ENCODE results near the gene PHOX2A. TPM values are rescaled to one million over a fixed set of nuclear protein-coding genes. Genes with fewer than 3 reads are reported as not detected.

PHOX2A gene
- total RNA-seq, 1 experiment from 2014 or later = not detected

- DNase-seq (ENCODE audit: low read depth) = no peak
Measured at GRCh38 chr11:72250661-72251464, 6.9 kb upstream of the PHOX2A start.

- DNase-seq (ENCODE audit: low read depth) = no peak
Measured at GRCh38 chr11:72249961-72250360, 6.0 kb upstream of the PHOX2A start.

GRCh38 chr11:72247584-72247983 is 3.6 kb upstream of the PHOX2A start:
- DNase-seq (ENCODE audit: low read depth) = no peak

GRCh38 chr11:72245263-72245816 is 1.4 kb upstream of the PHOX2A start:
- no peak for DNase-seq (ENCODE audit: low read depth)

GRCh38 chr11:72244361-72245262 is 636 bp upstream of the PHOX2A start:
- no peak for DNase-seq (ENCODE audit: low read depth)

- no peak for DNase-seq (ENCODE audit: low read depth)
Measured at GRCh38 chr11:72243173-72244059, 560 bp downstream of the PHOX2A start.

- no peak for DNase-seq (ENCODE audit: low read depth)
Measured at GRCh38 chr11:72242141-72242540, 1.8 kb downstream of the PHOX2A start.

- DNase-seq (ENCODE audit: low read depth) = no peak
Measured at GRCh38 chr11:72241291-72241781, 2.6 kb downstream of the PHOX2A start.

- DNase-seq (ENCODE audit: low read depth) = no peak
Measured at GRCh38 chr11:72240461-72241290, 3.3 kb downstream of the PHOX2A start.

GRCh38 chr11:72239849-72240460 is 4.0 kb downstream of the PHOX2A start:
- no peak for DNase-seq (ENCODE audit: low read depth)

- DNase-seq (ENCODE audit: low read depth) = no peak
Measured at GRCh38 chr11:72239313-72239848, 4.6 kb downstream of the PHOX2A start.

GRCh38 chr11:72238492-72239312 is 5.3 kb downstream of the PHOX2A start:
- no peak for DNase-seq (ENCODE audit: low read depth)

- DNase-seq (ENCODE audit: low read depth) = peak; percentile 60
Measured at GRCh38 chr11:72238040-72238450, 5.9 kb downstream of the PHOX2A start.

- DNase-seq (ENCODE audit: low read depth) = no peak
Measured at GRCh38 chr11:72237112-72237931, 6.7 kb downstream of the PHOX2A start.

- no peak for DNase-seq (ENCODE audit: low read depth)
Measured at GRCh38 chr11:72236774-72237111, 7.2 kb downstream of the PHOX2A start.

- no peak for DNase-seq (ENCODE audit: low read depth)
Measured at GRCh38 chr11:72236083-72236697, 7.8 kb downstream of the PHOX2A start.
